Measurements from ENCODE around the gene ANKRD55. TPM values are rescaled to one million over a fixed set of nuclear protein-coding genes. Genes with fewer than 3 reads are reported as not detected.

The ANKRD55 gene
- total RNA-seq, 1 donor from 2014 or later: not detected

DNA sequence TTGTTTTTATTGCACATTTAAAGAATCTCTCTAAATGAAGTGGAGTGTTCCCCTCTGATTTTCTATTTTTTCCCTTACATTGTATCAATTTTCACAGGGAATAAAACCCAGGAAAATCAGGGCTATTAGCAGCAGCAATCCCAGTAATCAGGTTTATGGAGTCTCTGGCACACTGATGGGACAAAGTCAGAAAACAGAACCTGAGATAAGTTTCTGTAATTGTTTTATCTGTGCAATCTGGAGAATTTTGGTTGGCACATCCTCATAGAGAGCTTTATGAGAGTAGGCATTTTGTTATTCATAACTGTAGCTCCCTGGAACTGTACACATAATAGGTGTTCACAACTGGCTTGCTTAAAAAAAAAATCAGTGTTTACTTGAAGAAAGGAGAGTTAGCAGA, 141.5 kb downstream of the ANKRD55 start:
- no peak overlapping the region for H3K4me3 Mint-ChIP-seq
- H3K4me1 Mint-ChIP-seq (ENCODE audit: unreplicated experiment): peaks cover 5% of the 10 kb centered on the region
- no peaks in the 10 kb centered on the region for H3K27me3 Mint-ChIP-seq
- H3K27ac Mint-ChIP-seq: no peak overlapping the region
- TF ChIP-seq, protein P1, sequence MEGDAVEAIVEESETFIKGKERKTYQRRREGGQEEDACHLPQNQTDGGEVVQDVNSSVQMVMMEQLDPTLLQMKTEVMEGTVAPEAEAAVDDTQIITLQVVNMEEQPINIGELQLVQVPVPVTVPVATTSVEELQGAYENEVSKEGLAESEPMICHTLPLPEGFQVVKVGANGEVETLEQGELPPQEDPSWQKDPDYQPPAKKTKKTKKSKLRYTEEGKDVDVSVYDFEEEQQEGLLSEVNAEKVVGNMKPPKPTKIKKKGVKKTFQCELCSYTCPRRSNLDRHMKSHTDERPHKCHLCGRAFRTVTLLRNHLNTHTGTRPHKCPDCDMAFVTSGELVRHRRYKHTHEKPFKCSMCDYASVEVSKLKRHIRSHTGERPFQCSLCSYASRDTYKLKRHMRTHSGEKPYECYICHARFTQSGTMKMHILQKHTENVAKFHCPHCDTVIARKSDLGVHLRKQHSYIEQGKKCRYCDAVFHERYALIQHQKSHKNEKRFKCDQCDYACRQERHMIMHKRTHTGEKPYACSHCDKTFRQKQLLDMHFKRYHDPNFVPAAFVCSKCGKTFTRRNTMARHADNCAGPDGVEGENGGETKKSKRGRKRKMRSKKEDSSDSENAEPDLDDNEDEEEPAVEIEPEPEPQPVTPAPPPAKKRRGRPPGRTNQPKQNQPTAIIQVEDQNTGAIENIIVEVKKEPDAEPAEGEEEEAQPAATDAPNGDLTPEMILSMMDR (conservative IDR thresholded peaks at IDR 0.05): no peak
- DNase-seq (ENCODE audit: extremely low spot score, unreplicated experiment): no peak
- H3K9me3 Mint-ChIP-seq: no peaks in the 10 kb centered on the region
- H3K36me3 Mint-ChIP-seq: no peaks in the 10 kb centered on the region

DNA sequence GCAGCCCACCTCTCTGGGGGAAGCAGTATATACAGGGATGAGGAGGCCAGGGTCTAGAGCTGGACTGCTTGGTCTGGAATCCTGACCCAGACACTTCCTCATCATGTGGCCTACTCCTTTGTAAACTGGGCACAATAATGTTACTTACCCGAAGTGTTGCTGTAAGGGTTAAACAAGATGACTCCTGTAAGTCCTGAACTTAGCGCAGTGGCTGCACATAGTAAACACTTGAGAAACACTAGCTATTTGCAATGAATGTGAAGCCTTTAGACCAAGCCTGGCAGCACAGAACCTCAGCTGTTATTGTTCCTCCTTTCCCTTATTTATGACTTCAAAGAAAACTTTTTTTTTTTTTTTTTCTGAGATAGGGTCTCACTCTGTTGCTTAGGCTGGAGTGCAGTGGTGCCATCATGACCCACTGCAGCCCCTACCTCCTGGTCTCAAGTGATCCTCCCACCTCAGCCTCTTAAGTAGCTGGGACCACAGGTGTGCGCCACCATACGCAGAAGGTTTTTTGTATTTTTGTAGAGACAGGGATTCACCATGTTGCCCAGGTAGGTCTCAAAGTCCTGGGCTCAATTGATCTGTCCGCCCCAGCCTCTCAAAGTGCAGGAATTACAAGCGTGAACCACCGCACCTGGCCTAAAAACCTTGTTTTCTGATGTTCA, 142.2 kb downstream of the ANKRD55 start:
- H3K4me3 Mint-ChIP-seq: no peak overlapping the region
- H3K9me3 Mint-ChIP-seq: no peaks in the 10 kb centered on the region
- DNase-seq (ENCODE audit: extremely low spot score, unreplicated experiment): no peak
- no peaks in the 10 kb centered on the region for H3K36me3 Mint-ChIP-seq
- peaks cover 5% of the 10 kb centered on the region for H3K4me1 Mint-ChIP-seq (ENCODE audit: unreplicated experiment)
- H3K27me3 Mint-ChIP-seq: no peaks in the 10 kb centered on the region
- TF ChIP-seq, protein P1 (conservative IDR thresholded peaks at IDR 0.05): no peak
- H3K27ac Mint-ChIP-seq: no peak overlapping the region

DNA sequence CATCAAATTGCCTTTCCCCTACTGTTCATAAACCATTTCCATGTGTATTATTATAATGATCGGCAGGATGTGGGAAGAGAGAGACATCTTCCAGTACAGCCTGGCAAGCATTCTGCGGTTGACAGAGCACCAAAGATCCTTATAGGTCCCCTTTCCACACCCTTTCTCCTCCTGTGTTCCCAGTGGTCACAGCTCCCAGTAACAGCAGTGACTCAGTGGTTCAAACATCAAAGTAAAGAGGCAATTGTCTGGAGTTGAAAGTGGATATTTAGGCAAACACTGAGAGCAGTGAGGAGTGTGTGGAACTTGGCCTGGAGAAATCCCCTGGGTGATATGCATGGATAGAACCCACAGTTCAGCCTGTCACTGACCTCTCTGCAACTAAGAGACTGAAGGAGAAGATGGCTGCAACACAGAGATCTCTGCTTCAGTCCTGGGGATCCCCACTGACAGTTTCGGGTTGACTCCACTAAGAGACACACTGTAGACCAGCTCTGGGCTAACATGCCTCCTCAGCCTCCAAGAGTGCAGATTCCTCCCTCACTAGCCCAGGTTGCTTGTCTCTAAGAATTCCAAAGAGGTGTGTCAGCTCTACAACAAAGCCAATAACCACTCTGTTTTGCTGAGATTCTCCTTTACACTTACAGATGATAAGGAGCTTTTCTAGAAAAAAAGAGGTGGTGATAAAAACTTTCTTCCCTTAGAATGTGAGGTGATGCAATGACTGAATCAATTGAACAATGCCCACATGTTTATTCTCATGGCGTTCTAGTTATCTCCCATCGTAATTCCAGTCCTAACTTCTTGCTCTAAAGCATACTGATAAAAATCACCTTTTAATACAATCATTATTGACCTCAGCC, 143.9 kb downstream of the ANKRD55 start:
- no peak for DNase-seq (ENCODE audit: extremely low spot score, unreplicated experiment)

DNA sequence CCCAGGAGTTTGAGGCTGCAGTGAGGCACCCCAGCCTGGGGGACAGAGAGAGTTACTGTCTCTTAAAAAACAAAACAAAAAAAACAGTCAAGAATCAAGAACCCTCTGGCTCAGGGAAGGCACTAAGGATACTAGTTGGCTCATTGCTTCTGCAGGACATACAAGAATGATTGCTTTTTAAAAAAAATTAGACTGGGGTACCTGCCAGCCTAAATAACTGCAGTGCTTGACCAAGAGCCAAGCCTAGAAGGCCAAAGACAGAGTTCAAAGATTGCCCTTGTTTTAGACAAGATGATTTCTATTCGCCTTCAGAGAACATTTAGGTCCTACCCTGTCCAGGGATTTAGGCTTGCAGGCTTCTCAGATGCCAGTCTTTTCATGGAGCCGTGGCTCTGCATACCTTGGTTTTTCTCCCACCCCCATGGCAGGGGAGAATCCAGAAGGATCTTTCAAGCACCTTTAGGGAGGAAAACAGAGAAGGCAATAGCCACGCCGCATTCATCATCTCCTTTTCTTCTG, 144.6 kb downstream of the ANKRD55 start:
- Mint-ChIP-seq H3K4me1 (ENCODE audit: unreplicated experiment) (peaks cover 11% of the 10 kb centered on the region), H3K9me3 (peaks cover 6% of the 10 kb centered on the region), H3K4me3 (no peak overlapping the region), H3K27me3 (no peaks in the 10 kb centered on the region), H3K27ac (no peak overlapping the region), H3K36me3 (peaks cover 2% of the 10 kb centered on the region)
- DNase-seq (ENCODE audit: extremely low spot score, unreplicated experiment): no peak
- TF ChIP-seq, protein P1 (conservative IDR thresholded peaks at IDR 0.05): no peak

More for the DNA sequence above, 143.9 kb downstream of the ANKRD55 start:
- TF ChIP-seq, protein P1 (conservative IDR thresholded peaks at IDR 0.05): no peak
- Mint-ChIP-seq H3K27ac (no peak overlapping the region), H3K4me3 (no peak overlapping the region), H3K4me1 (ENCODE audit: unreplicated experiment) (peaks cover 11% of the 10 kb centered on the region), H3K36me3 (no peaks in the 10 kb centered on the region), H3K9me3 (peaks cover under 1% of the 10 kb centered on the region), H3K27me3 (no peaks in the 10 kb centered on the region)

DNA sequence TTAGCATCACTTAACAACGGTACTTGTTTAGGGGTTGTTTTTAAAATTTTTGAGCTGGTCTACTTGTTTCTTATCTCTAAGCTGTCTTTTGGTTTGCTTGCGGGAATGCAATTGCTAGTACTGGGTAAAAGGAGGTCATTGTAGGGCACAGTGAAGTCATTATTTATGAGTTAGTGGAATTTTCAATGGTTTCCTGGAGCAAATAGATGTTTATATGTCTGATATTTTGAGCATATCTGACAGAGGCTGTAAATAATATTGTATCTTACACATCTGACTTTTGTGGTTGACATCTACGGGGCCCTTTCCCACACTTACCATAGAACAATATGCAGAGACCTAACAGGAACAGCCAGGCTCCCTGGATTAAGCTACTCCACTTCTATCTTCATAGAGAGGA, 147.9 kb downstream of the ANKRD55 start:
- Mint-ChIP-seq H3K4me1 (ENCODE audit: unreplicated experiment) (peaks cover 6% of the 10 kb centered on the region), H3K9me3 (peaks cover 8% of the 10 kb centered on the region)
- DNase-seq (ENCODE audit: extremely low spot score, unreplicated experiment): no peak

More for the DNA sequence above, 147.9 kb downstream of the ANKRD55 start:
- Mint-ChIP-seq H3K4me3 (no peak overlapping the region), H3K36me3 (peaks cover 4% of the 10 kb centered on the region), H3K27ac (no peak overlapping the region), H3K27me3 (no peaks in the 10 kb centered on the region)
- TF ChIP-seq, protein P1 (conservative IDR thresholded peaks at IDR 0.05): no peak

Data from type B pancreatic cell (in vitro differentiated cells).